ENCODE data around the gene ZNF581. TPM values are rescaled to one million over a fixed set of nuclear protein-coding genes. Genes with fewer than 3 reads are reported as not detected.

ZNF581 gene
- total RNA-seq, 4 donors from 2014 or later: 20.1 to 27.3 (median 22.8) TPM

- 93 to 97% methylated on average over 56 to 59 of the region's 60 CpGs for WGBS, 2 donors
- intact Hi-C loops (cut with DNase I; ENCODE audit: low total_unique reads): no loop called here
- no peak for TF ChIP-seq POLR2A (IDR thresholded peaks at IDR 0.05)
- no peak for TF ChIP-seq CTCF (IDR thresholded peaks at IDR 0.05)
Measured at GRCh38 chr19:55684946-55685681, 41.7 kb downstream of the ZNF581 start.

GRCh38 chr19:55685776-55686175, 42.3 kb downstream of the ZNF581 start:
- TF ChIP-seq POLR2A (IDR thresholded peaks at IDR 0.05): no peak
- TF ChIP-seq CTCF (IDR thresholded peaks at IDR 0.05): no peak
- intact Hi-C loops (cut with DNase I; ENCODE audit: low total_unique reads): no loop called here
- no peak overlapping the region for H3K4me3 ChIP-seq (ENCODE audit: low read depth, poor library complexity, severe bottlenecking)
- 92 to 98% methylated on average over 6 of the region's 6 CpGs for WGBS, 2 donors
- DNase-seq (ENCODE audit: low spot score in 2 of 2): no peak

More at GRCh38 chr19:55684946-55685681, 41.7 kb downstream of the ZNF581 start:
- no peak for DNase-seq (ENCODE audit: low spot score in 2 of 2)
- H3K4me3 ChIP-seq (ENCODE audit: low read depth, poor library complexity, severe bottlenecking): no peak overlapping the region

- no peak for TF ChIP-seq CTCF (IDR thresholded peaks at IDR 0.05)
- no peak for TF ChIP-seq POLR2A (IDR thresholded peaks at IDR 0.05)
- WGBS, 2 donors: 90% methylated on average over 29 of the region's 29 CpGs
- no peak for DNase-seq (ENCODE audit: low spot score in 2 of 2)
- intact Hi-C loops (cut with DNase I; ENCODE audit: low total_unique reads): no loop called here
- H3K4me3 ChIP-seq (ENCODE audit: low read depth, poor library complexity, severe bottlenecking): no peak overlapping the region
Measured at GRCh38 chr19:55686311-55687050, 43.0 kb downstream of the ZNF581 start.

- intact Hi-C loops (cut with DNase I; ENCODE audit: low total_unique reads): no loop called here
- 87 to 91% methylated on average over 21 to 22 of the region's 22 CpGs for WGBS, 2 donors
- no peak for TF ChIP-seq POLR2A (IDR thresholded peaks at IDR 0.05)
- TF ChIP-seq CTCF (IDR thresholded peaks at IDR 0.05): no peak
- DNase-seq (ENCODE audit: low spot score in 2 of 2): no peak
- H3K4me3 ChIP-seq (ENCODE audit: low read depth, poor library complexity, severe bottlenecking): no peak overlapping the region
Measured at GRCh38 chr19:55687281-55688201, 44.1 kb downstream of the ZNF581 start.

- no peak for TF ChIP-seq CTCF (IDR thresholded peaks at IDR 0.05)
- TF ChIP-seq POLR2A (IDR thresholded peaks at IDR 0.05): no peak
- no peak for DNase-seq (ENCODE audit: low spot score in 2 of 2)
- intact Hi-C loops (cut with DNase I; ENCODE audit: low total_unique reads): no loop called here
- WGBS, 2 donors: 57 to 60% methylated on average over 25 to 27 of the region's 27 CpGs
- H3K4me3 ChIP-seq (ENCODE audit: low read depth, poor library complexity, severe bottlenecking): no peak overlapping the region
Measured at GRCh38 chr19:55688422-55689218, 45.2 kb downstream of the ZNF581 start.
